Measurements from ENCODE around the gene CUTA.
A peak's percentile ranks its signal among the peaks of the same experiment; 100 is the strongest.

Gene CUTA, protein sequence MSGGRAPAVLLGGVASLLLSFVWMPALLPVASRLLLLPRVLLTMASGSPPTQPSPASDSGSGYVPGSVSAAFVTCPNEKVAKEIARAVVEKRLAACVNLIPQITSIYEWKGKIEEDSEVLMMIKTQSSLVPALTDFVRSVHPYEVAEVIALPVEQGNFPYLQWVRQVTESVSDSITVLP

DNA sequence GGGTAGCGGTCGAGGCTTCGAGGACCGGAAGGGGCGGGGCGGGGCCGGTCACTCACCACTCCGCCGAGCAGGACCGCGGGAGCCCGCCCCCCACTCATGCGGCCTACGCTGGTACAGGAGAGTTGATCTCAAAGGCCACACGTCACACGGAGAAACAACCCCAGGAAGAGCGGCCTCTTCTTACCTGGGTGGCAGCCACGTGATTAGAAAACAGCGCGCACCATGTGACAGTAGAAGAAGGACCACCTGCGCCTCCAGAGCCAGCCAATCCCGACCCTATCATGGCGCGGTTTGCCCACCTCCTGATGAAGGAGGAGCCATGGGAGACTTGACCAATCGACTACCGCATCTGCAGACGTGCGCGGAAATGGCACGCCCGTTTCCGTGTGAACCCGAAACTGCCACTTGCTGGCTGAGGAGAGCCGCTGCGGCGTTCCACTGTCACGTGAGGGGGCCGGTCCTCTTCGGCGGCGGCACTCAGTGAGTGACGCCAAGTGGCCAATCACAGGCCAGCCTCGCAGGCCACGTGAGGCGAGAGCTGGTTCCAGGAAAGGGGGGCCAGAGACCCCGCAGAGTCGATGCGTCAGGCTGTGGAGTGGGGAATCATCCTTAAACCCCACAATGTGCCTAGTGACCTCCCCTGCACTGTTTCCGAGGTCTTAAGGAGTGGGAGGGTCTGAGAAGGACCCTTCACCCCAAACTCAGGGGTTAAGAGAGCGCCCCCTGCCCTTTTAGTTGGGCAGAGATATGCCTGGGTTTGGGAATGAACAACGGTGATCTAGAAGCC, at the start of gene CUTA:
Gene CUTA, minus strand, starts transcription at position 205 of the 787 bp plus-strand sequence. Its CDS starts 107 bp downstream, at position 98.
- DNase-seq (ENCODE audit: low read depth in 3 of 3) = peak; percentile 89 to 97 (median 97)

DNA sequence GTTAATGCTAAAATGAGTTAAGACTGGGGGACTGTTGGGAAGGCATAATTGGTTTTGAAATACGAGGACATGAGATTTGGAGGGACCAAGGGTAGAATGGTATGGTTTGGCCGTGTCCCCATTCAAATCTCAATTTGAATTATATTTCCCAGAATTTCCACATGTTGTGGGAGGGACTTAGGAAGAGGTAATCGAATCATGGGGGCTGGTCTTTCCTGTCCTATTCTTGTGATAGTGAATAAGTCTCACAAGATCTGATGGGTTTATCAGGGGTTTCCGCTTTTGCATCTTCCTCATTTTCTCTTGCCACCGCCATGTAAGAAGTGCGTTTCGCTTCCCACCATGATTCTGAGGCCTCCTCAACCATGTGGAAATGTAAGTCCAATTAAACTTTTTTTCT, 49.2 kb upstream of the CUTA start:
- no peak for DNase-seq (ENCODE audit: low read depth in 3 of 3)

DNA sequence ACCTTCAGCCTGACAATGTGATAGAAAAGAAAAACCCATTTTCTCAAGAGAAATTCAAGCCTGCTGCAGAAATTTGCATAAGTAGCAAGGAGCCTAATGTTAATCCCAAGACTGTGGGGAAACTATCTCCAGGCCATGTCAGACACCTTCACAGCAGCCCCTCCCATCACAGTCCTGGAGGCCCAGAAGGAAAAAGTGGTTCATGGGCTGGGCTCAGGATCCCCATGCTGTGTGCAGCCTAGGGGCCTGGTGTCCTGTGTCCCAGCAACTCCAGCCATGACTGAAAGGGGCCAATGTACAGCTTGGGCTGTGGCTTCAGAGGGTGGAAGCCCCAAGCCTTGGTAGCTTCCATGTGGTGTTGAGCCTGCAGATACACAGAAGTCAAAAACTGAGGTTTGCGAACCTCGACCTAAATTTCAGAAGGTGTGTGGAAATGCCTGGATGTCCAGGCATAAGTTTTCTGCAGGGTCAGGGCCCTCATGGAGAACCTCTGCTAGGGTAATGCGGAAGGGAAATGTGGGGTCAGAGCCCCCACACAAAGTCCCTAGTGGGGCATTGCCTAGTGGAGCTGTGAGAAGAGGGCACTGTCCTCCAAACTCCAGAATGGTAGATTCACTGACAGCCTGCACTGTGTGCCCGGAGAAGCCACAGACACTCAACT, 48.3 kb upstream of the CUTA start:
- DNase-seq (ENCODE audit: low read depth in 3 of 3) = no peak

DNA sequence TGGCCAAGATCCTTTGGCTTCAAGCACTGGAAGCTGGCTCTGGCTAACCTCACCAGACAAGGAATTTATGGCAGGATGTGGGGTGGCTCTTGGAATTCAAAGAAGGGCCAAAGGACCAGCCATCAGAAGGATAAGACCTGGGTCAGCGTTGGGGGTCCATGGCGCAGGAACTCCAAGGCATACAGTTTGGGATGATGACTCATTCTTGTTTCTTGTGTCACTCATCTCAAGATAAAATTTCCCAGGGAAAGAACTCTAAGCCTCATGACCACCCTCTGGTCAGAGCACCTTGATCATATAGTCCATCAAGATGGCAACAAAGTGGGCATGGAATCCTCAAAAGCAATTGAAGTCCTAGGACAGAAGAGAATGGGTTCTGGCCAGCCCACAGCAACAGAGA, 41.3 kb upstream of the CUTA start:
- no peak for DNase-seq (ENCODE audit: low read depth in 3 of 3)

DNA sequence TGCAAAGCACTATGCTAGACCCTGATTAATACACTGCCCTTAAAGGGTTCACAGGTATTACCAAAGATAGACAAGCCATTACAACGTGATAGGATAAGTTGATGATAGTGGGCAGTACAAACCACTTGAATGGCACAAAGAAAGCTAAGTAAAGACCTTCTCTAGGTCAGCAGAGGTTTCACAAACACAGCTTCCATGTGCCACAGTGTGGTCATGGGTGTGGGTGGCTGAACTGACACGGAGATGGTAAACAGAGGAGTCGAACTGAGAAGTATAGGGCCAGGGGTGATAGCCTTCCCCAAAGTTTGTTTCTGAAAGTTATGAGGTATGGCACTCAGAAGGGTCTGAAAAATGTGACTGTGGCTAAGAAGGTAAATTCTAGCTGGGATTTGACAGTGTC, 40.8 kb upstream of the CUTA start:
- DNase-seq (ENCODE audit: low read depth in 3 of 3) = no peak

DNA sequence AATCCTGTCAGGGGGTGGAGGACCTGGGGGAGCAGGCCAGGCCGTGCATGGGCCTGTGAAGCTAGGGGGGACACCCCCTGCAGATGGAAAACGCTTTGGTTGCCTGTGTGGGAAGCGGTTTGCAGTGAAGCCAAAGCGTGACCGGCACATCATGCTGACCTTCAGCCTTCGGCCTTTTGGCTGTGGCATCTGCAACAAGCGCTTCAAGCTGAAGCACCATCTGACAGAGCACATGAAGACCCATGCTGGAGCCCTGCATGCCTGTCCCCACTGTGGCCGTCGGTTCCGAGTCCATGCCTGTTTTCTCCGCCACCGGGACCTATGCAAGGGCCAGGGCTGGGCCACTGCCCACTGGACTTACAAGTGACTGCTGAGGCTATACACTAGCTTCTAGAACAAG, 38.2 kb upstream of the CUTA start:
- DNase-seq (ENCODE audit: low read depth in 3 of 3) = no peak

DNA sequence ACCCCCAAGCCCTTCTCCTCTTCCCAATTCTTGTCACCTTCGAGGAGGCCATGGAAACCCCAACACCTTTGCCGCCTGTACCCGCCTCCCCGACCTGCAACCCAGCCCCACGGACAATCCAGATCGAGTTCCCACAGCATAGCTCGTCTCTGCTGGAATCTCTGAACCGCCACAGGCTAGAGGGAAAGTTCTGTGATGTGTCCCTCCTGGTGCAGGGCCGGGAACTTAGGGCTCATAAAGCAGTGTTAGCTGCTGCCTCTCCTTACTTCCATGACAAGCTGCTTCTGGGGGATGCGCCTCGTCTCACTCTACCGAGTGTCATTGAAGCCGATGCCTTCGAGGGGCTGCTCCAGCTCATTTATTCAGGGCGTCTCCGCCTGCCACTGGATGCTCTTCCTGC, 37.1 kb upstream of the CUTA start:
- no peak for DNase-seq (ENCODE audit: low read depth in 3 of 3)

DNA sequence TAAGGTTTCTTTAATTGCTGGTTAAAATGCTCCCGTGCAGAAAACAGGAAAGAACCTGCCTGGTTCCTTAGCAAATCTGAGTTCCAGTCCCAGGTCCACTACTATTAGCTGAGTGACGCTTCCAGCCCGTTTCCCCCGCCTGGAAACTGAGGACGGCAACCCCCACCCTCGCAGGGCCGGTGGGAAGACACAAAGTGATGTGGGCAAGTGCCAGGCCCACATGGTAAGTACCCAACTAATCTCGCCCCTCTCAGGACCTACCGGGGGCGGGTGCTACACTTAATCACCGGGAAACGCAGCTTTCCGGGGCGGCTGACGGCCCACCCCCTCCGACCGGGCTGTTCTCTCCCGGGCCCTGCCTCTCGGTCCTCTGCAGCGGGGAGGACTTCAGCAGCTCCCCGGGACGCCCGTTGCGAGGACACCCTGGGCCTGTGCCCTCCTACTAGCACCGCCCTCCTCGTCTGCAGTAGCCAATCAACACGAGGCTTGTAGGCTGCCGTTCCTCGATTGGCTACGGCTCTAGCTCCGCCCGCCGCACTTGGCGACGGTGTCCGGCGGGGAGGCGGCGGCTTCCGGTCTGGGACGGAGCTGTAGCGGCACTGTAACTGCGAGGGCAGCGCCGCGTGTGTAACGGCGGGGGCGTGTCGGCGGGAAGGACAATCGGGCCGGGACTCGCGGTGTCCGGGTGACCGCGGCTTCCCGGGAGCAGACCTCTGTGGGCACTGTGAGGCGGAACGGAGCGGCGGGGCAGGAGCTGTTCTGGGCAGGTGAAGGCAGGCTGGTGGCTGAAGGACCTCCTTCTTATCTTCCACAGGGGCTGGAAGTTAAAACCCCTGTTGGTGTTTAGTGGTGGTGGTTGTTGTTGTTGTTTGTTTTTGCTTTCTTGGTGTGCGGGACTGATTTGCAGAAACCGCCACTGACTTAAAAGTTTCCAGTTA, 36.4 kb upstream of the CUTA start, which contains the start of gene ZBTB9:
Gene ZBTB9, plus strand, starts transcription at position 568 of the 938 bp plus-strand sequence. CDS start 525 bp downstream, outside the sequence.
- peak; percentile 86 to 89 (median 88) for DNase-seq (ENCODE audit: low read depth in 3 of 3)

DNA sequence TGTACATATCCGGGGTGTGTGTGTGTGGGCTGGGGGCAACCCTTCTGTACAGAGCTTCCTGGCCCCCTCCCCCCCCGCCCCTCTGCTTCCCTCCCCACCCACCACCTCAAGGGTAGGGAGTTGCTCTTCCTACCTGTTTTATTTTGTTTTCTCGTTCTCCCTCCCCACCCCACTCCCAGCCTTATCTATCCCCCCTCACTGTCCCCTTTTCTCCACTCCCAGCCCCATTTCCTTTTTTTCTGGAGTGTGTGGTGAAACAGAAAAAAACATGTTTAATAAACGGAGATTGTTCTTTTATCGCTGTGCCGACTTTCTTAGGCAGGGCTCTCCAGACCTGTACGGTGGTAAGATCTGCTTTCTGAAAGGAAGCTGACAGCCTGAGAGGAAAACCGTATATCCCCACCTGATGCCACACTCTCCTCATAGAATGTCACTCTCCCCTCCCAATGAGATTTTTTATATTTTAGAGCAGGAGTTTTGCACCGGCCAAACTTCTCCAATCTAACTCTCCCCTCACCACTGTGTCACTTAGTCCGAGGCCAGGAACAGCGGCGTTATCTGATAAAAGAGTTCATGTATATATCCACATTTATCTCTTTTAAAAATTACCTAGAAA, 35.6 kb upstream of the CUTA start:
- no peak for DNase-seq (ENCODE audit: low read depth in 3 of 3)

DNA sequence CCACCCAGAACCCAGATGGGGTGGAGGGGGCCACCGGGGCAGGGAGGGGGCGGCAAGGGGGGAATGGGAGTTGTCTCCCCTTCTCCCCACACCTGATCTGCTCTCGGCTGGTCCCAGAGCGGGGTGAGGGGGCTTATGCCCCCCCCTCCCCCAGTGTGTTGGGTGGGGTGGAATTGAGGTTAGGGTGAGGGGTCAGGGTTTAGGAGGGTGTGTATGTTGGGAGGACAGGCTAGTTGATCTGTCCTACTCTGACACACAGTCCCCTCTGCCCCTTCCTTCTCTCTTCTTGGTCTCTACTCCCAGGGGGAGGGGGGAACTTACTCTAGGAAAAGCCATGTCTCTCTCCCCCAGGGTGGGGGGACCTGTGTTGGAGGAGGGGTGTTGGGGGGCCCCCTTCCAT, 34.6 kb upstream of the CUTA start:
- DNase-seq (ENCODE audit: low read depth in 3 of 3) = no peak

DNA sequence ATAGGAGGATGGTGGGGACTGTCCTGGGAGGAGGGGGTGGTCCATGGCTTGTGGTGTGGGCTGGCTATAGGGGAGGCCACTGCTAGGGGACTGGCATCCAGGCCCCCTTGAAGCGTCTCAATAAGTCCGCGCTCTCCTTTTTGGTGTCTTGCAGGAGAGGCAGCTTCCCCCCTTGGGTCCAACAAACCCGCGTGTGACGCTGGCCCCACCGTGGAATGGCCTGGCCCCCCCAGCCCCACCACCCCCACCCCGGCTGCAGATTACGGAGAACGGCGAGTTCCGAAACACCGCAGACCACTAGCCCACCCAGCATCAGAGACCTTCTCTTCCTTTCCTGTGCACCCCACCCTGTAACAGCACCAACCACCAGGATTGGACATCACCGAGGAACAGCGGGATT, 33.7 kb upstream of the CUTA start:
- no peak for DNase-seq (ENCODE audit: low read depth in 3 of 3)

DNA sequence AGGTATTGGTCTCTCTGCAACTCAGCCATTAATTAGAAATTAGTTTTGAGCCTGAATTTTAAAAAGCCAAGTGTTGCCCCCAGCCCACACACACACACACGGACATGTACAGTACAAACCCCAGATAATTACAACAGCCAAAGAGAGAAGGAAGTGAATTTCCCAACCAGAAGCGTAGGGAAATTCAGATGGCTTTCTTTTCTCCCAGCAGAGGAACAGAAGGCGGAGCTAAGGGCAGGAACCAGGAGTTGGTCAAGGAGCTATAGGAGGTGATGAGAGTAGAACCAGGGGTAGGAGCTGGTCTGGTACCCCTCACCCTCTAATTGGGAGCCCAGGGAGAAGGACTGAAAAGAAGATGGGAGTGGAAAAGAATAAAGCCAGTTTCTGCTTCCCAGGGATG, 32.5 kb upstream of the CUTA start:
- DNase-seq (ENCODE audit: low read depth in 3 of 3) = no peak

DNA sequence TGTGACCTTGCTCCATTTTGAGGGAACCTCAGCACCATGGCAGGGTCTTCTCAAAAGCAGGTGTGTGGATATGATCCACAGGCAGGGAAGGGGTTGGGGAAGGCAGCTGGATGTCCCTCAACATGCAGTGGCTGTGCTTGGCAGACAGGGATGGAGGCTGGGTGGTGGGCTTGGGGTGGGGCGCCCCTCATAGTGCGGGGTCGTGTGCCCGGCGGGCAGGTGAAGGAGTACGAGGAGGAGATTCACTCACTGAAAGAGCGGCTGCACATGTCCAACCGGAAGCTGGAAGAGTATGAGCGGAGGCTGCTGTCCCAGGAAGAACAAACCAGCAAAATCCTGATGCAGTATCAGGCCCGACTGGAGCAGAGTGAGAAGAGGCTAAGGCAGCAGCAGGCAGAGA, 28.4 kb upstream of the CUTA start:
- no peak for DNase-seq (ENCODE audit: low read depth in 3 of 3)

DNA sequence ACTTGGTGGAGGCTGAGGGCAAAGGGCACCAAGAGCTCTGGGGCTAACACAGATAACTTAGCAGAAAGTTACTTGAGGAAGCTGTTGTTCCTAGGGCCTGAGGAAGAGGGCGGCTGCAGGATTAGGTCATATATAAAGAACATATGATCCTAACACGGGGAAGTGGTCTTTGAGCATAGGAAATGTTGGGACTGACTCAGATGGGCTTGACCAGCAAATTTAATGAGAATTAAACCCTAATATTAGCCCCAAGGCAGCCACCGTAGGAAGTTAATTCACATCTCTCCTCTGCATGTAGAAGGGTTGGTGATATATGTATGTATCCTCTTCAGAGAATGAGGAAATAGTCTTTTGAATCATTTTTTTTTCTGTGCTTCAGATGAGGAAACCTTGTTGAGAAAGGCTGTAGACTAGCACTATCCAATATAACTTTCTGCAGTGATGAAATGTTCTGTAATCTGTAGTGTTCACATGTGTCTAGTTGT, 27.3 kb upstream of the CUTA start:
- DNase-seq (ENCODE audit: low read depth in 3 of 3) = no peak

DNA sequence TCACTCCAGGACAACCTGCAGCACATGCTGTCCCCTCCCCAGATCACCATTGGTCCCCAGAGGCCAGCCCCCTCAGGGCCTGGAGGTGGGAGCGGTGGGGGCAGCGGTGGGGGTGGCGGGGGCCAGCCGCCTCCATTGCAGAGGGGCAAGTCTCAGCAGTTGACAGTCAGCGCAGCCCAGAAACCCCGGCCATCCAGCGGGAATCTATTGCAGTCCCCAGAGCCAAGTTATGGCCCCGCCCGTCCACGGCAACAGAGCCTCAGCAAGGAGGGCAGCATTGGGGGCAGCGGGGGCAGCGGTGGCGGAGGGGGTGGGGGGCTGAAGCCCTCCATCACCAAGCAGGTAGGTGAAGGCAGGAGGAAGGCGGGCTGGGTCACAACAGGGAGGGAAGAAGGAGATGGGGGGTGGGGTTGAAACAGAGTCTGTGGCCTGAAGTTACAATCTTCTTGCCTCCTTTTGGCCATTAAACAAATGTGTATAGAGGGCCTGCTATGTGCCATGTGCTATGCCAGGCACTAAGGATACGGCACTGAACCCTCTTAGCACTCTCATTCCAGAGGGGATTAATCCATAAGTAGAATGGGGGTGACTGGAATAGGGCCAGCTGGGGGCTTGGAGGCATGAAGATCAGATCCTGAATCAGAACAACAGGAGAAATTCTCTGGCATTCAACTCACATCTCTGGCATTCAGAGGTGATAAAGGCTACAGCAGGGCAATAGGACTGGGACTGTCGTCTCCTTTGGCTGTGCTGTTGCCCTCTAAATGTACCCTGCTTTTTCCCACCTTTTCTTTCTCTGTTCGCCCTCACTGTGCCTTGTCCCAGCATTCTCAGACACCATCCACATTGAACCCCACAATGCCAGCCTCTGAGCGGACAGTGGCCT, 26.0 kb upstream of the CUTA start:
- no peak for DNase-seq (ENCODE audit: low read depth in 3 of 3)

DNA sequence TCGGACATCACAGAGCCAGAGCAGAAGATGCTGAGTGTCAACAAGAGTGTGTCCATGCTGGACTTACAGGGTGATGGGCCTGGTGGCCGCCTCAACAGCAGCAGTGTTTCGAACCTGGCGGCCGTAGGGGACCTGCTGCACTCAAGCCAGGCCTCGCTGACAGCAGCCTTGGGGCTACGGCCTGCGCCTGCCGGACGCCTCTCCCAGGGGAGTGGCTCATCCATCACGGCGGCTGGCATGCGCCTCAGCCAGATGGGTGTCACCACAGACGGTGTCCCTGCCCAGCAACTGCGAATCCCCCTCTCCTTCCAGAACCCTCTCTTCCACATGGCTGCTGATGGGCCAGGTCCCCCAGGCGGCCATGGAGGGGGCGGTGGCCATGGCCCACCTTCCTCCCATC, 25.1 kb upstream of the CUTA start:
- no peak for DNase-seq (ENCODE audit: low read depth in 3 of 3)

DNA sequence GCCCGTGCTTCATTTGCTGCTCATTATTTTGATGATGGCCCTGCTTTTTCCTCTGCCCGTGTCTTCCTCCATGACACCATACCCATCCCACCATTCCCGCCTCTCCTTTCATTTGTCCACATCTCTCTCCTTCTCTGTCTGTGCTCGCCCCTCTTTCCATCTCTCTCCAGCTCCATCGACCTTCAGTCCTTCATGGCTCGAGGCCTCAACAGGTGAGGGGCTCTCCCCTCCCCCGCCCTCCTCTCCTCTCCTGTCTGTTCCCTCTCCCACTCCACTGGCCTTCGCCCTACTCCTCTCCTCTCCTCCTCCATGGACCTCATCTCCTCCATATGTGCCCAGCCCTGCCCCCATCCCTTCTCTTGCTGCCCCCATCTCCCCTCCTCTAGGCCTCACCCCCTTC, 24.4 kb upstream of the CUTA start:
- no peak for DNase-seq (ENCODE audit: low read depth in 3 of 3)

DNA sequence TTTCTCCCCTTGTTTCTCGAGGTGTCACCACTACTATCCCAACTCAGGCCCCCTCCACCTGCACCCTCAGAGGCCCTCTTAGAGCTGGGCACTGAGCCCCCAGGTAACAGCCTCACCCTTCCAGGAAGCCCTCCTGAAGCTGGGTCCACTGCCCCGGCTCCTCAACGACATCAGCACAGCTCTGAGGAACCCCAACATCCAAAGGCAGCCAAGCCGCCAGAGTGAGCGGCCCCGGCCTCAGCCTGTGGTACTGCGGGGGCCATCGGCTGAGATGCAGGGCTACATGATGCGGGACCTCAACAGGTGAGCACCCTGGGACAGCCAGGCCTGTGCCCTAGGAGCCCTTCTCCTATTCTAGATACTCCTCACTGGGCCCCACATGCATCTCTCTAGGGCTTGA, 23.6 kb upstream of the CUTA start:
- DNase-seq (ENCODE audit: low read depth in 3 of 3) = no peak

DNA sequence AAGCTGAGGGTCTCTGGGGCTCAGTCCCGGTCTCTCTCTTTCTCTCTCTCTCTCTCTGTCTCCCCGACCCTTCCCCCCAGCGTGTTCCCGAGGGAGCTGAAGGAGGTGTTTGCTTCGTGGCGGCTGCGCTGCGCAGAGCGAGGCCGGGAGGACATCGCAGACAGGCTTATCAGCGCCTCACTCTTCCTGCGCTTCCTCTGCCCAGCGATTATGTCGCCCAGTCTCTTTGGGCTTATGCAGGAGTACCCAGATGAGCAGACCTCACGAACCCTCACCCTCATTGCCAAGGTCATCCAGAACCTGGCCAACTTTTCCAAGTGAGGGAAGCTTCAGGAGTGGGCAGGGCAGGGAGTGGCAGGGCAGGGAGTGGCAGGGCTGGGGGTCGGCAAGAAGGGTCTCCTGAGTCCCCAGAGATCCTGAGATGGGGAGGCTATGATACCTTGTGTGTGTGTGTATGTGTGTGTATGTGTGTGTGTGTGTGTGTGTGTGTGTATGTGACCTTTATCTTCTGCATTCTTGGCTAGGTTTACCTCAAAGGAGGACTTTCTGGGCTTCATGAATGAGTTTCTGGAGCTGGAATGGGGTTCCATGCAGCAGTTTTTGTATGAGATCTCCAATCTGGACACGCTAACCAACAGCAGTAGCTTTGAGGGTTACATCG, 22.9 kb upstream of the CUTA start:
- no peak for DNase-seq (ENCODE audit: low read depth in 3 of 3)

Data from stimulated activated CD4-positive, alpha-beta T cell treated with anti-CD3 and anti-CD28 coated beads, TNF-alpha, amount 100 ng/mL, for 4 hours (primary cell).